ENCODE results near the gene CTNNA2. TPM values are rescaled to one million over a fixed set of nuclear protein-coding genes. Genes with fewer than 3 reads are reported as not detected.

Gene CTNNA2
- total RNA-seq, 1 experiment from 2014 or later = 5.5 TPM

DNA sequence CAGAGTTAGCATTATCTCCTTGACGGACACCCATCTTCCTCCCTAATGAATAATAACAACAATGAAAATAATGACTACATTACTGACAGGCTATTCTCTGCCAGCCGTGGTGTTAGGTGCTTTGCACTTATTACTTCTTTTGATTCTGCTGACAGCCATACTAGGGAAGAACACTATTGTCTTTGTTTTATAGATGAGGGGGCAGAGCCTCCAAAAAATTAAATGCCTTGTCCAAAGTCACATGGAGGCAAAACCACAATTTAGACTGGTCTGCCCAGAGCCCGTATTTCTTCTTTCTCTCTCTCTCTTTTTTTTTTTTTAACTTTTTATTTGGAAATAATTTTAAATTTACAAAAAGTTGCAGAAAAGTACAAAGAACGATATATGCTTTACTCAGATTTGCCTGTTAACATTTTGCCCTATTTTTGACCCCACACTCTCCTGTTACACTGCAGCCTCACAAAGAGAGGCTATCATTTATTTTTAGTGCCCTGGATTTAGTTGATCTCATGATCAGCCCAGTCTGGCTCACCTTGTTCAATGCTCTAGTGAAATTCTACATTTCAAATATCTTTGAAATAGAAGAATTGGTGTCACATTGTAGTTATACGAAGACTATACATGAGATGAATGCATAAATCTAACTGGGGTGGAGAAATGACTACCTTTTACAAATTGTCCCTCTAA lies 422.3 kb downstream of the CTNNA2 start:
- no peak overlapping the region for H3K4me2 ChIP-seq (ENCODE audit: insufficient read depth, insufficient read length, low read length)
- peak overlapping the region in 1 of 3 experiments; percentile 40; a peak in 1 of 7 replicates for H3K27ac Mint-ChIP-seq

More for the DNA sequence above, 422.3 kb downstream of the CTNNA2 start:
- H3K79me2 ChIP-seq (ENCODE audit: insufficient read depth, low read length) = no peaks in the 10 kb centered on the region
- no peak for DNase-seq
- no CpG with 5 or more reads among the region's 5 CpGs for WGBS (ENCODE audit: extremely low coverage, insufficient read length, low lambda C conversion rate)
- H2BK15ac ChIP-seq (ENCODE audit: low read depth, low read length) = no peak overlapping the region
- no peak overlapping the region for H3K14ac ChIP-seq (ENCODE audit: insufficient read depth, low read length)
- no peak overlapping the region for H4K8ac ChIP-seq (replicated peaks; ENCODE audit: insufficient read length, low read depth, low read length)
- Mint-ChIP-seq H3K9me3 (no peaks in the 10 kb centered on the region), H3K27me3 (ENCODE audit: low read depth) (no peaks in the 10 kb centered on the region), H3K36me3 (ENCODE audit: insufficient read depth in 1 of 3, low read depth in 3 of 3) (no peaks in the 10 kb centered on the region), H3K4me1 (peaks cover 7 to 10% of the 10 kb centered on the region in 2 experiments), H3K4me3 (no peak overlapping the region)
- no peaks in the 10 kb centered on the region for H3K23me2 ChIP-seq (ENCODE audit: insufficient read length, low read depth, low read length, poor library complexity, severe bottlenecking)
- no peak overlapping the region for H3K23ac ChIP-seq (ENCODE audit: insufficient read length, low read depth, low read length)
- H3T11ph ChIP-seq (ENCODE audit: low read length) = no peak overlapping the region
- H2AFZ ChIP-seq (ENCODE audit: low read length) = no peak overlapping the region
- H3K4ac ChIP-seq (ENCODE audit: low read depth, low read length) = no peak overlapping the region
- TF ChIP-seq, protein P1, sequence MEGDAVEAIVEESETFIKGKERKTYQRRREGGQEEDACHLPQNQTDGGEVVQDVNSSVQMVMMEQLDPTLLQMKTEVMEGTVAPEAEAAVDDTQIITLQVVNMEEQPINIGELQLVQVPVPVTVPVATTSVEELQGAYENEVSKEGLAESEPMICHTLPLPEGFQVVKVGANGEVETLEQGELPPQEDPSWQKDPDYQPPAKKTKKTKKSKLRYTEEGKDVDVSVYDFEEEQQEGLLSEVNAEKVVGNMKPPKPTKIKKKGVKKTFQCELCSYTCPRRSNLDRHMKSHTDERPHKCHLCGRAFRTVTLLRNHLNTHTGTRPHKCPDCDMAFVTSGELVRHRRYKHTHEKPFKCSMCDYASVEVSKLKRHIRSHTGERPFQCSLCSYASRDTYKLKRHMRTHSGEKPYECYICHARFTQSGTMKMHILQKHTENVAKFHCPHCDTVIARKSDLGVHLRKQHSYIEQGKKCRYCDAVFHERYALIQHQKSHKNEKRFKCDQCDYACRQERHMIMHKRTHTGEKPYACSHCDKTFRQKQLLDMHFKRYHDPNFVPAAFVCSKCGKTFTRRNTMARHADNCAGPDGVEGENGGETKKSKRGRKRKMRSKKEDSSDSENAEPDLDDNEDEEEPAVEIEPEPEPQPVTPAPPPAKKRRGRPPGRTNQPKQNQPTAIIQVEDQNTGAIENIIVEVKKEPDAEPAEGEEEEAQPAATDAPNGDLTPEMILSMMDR (conservative IDR thresholded peaks at IDR 0.05) = no peak
- no peak overlapping the region for H2BK5ac ChIP-seq (ENCODE audit: insufficient read length, low read length)
- H2BK12ac ChIP-seq (ENCODE audit: insufficient read length, low read depth, low read length) = no peak overlapping the region
- H3K4me1 ChIP-seq (ENCODE audit: insufficient read depth, low read length) = no peaks in the 10 kb centered on the region
- H4K91ac ChIP-seq (ENCODE audit: insufficient read length, low read depth, low read length) = no peak overlapping the region
- H2BK20ac ChIP-seq (ENCODE audit: low read depth, low read length, poor library complexity, severe bottlenecking) = no peak overlapping the region
- no peak overlapping the region for H4K5ac ChIP-seq (ENCODE audit: insufficient read length, low read depth, low read length)
- no peak overlapping the region for H2AK5ac ChIP-seq (ENCODE audit: insufficient read length, low read length)
- H3K9me3 ChIP-seq (ENCODE audit: control insufficient read depth, low read depth, low read length) = no peaks in the 10 kb centered on the region
- no peaks in the 10 kb centered on the region for H4K20me1 ChIP-seq (ENCODE audit: control insufficient read depth, insufficient read depth, insufficient read length)
- no peaks in the 10 kb centered on the region for H3K27me3 ChIP-seq (ENCODE audit: insufficient read depth, low read length)
- H3K56ac ChIP-seq (ENCODE audit: insufficient read length, low read depth, low read length) = no peak overlapping the region
- H3K79me1 ChIP-seq (ENCODE audit: insufficient read depth, low read depth, low read length, poor library complexity, severe bottlenecking) = no peaks in the 10 kb centered on the region
- no peak overlapping the region for H3K18ac ChIP-seq (ENCODE audit: insufficient read length, low read depth, low read length)
- H3K27ac ChIP-seq (ENCODE audit: insufficient read length, low read depth, low read length) = no peak overlapping the region
- no peak overlapping the region for H2BK120ac ChIP-seq (ENCODE audit: low read depth, low read length, poor library complexity, severe bottlenecking)
- no peak overlapping the region for H3K9ac ChIP-seq (ENCODE audit: extremely low read depth, insufficient read length, low read length)

Measured in H9 (cell line).